HG03060 (cell line): ENCODE results near the gene DNAJB9.

Experiments used
- ATAC-seq: cut with Tn5 transposase; IDR thresholded peaks from one replicate; pipeline ENCODE4 v1.9.1; 2021; ENCODE audit warnings: low read depth, moderate number of reproducible peaks; ENCODE audit not compliant: unreplicated experiment

The DNAJB9 gene

DNA sequence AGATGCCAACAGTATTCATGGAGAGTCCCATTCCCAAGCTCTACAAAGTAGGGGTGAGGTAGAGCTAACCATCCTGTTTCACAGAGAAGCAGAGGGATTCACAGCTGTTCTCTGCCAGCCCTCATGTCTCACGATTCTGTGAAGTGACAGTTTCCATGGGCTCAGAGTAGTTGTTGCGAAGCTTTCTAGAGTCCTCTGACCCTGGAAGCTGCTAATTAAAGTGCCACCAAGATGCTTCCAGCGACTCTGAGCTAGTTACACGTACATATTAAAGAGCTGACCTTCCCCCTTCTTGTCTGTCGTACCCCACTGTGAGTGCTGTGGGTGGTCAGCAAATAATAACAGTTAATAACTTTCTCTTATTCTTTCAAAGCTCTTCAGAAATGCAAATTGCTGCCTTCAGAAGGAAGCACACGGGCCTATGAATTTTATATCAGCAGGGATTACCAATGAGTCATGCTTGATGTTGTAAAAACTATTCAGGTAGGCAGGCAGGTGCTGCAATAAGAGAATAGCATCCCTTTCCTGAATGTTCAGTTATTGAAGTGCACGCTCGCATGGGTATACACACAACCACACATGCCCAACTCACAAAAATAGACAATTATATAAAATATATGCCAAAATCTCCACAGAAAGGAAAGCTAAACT is 34.1 kb downstream of the DNAJB9 start:
- ATAC-seq, result no peak

DNA sequence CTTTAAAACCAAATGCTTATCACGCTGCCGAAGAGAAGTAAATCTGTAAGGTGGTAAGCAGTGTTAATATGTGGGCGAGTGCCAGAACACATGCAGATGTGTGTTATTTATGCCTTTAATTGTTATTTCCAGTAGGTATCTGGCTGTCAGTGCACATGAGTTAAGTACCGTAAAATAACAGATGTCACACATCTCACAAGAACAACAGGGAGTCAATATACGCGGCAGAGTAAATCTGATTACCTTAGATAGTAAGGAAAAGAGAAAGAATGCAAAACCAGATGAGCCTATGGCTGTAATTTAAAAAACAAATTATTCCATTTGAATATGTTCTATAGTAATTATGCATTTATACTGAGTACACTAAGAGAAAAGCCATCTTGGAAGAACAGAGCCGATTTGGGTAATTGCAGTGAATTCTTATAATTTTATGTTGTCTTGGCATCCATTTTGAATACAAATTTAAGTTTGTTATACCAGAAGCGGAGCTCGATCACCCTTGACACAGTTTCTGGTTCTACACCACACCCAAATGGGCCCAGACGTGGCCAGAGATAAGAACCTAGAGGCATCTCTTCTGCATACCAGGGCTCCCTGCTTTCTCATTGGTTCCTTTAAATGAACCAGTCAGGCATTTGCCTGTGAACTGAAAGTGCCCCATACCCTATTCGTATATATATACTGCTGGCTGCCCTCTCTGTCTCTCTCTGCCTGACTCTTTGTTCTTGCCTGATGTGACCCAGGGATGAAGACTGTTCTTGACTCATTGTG is 34.8 kb downstream of the DNAJB9 start:
- no peak for ATAC-seq

DNA sequence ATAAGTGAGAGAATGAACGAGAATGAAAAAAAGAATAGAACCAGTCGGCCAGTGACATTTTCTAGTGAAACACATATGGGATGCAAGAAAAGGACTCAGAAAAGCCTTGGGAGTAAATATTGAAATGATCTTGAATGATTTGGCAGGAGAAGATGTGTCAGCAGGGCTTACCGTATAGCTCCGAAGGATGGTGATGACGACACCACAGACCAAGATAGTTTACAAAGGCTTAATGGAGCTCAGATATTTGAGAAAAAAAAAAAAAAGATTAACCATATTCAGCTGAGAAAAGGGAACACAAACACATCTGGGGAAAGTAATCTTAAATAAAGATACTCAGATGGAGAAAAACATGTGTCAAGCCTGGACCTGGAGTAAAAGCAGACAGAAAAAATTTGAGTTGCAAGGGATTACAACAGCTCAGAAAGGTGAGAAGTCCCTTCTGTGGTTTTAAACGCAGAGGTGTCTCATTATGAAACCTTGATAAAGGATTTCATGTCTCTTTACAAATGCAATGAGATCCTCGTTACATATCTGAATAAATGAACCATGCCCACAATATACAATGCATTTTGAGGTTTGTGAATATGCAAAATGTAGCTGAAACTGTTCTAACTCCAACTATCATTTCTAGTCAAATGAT is 36.0 kb downstream of the DNAJB9 start:
- no peak for ATAC-seq

DNA sequence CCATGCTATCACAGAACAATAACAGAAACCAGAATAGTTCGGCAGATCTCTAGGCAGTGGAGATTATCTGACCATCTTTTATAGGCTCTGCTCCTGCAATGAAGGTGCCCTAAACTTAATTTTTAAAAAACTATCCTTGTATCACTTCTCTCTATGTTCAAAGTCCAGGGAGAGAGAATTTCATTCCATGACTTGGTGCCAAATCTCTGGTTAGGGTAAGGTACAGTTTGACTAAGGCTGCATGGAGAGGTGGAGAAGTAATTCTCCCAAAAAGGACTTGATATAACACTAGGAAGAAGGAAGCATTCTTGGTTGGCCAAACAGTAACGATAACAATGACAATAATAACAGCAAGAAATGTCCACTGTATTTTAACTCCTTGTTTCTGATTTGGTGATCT is 40.0 kb downstream of the DNAJB9 start:
- ATAC-seq, result no peak

DNA sequence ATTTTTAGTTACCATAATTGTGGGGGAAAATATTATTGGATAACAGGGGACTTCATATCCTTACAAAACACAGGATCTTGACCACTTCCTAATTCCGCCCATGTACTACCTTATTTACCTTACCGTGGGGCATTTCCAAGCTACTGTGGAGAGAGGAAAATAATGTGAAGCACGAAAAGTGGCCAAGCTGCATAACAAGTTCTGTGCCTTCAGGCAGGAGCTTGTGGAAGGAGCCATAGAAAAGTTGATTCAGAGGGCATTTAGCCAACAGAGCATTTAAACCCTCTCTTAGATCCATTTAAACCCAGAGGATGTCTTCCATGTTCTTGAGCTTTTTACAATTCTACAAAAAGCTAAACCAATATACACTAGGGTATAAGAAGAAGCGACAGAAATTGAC is 41.6 kb downstream of the DNAJB9 start:
- ATAC-seq, result no peak

DNA sequence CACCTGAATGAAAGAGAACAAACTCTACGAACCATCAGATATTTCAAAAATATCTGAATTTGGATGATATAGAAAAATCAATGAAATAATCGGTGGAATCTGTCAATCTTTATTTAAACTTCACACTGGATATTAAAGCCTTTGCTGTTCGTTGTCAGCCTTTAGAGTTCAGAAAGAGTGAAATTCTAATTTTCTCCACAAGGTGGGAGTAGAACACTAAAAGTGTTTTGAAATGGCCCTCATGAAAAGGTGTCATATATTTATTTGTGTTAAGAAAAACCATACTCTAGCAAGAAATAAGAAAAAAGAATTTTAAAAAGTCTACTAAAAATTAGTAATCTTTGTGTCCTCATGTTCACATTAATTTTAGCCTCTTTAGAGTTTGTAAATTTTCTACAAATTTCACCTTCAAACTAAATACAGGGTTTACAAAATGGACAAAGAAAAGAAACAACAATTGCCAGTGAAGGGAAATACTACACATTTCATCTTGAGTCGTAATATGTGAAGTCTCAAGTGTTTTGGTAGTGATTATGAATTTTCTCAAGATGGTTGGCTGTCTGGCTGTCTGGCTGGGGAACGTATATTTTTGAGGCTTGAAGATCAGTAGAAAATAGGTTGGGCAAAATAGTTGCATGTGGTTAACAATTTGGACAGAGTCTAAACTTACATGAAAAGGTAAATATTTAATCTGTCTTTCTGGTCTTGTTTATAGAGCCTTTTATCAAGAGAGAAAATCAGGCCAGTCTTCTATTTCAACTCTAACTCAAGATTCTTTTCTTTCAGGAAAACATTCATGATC is 43.7 kb downstream of the DNAJB9 start:
- ATAC-seq, result no peak

DNA sequence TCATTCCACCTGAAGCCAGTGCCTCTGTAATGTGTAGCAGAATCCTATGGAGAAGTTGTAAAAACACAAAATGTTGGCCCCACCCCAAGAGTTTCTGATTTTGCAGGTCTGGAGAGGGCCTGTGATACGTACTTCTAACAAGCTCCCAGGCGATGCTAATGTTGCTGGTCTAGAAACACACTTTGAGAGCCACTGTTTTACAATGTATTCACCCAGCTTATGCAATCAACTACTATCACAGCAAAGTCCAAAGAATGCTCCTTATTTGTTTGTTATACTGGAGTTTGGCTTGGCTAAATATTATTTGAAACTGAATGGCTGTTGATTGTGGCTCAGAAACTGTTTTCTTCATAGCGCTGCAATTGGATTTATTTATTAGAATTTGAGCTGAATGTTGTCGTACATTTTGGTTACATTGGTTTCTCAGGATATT is 44.3 kb downstream of the DNAJB9 start:
- ATAC-seq, result no peak

DNA sequence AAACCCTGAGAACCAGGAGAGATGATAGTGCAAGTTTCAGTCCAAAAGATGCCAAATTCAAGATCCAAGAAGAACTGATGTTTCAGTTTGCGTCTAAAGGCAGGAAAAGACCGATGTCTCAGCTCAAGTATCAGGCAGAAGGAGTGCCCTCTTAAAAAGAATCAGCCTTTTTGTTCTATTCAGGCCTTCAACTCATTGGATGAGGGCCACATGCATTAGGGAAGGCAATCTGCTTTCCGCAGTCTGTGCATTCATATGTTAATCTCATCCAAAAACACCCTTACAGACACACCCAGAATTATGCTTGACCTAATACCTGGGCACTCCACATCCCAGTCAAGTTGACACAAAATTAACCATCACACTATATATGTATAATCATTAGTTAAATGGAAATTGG is 45.2 kb downstream of the DNAJB9 start:
- ATAC-seq, result no peak

DNA sequence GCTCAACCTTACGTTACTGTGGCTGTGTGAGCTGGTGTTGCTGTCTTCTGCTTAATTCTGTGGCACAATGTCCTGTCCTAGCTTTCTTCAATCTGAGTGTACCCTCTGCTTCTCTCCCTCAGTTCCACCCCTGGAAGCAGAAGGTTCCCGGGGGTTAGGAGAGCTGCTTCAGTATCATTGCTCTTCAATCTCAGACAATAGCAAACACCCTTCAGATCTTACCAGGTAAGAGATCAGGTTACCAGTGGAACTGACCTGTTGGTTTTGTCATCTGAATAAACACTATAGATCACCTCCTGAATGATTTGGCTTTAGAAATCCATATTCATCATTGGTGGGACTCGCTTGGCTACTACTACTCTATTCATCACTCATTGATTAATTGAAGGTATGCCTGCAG is 48.4 kb downstream of the DNAJB9 start:
- no peak for ATAC-seq

DNA sequence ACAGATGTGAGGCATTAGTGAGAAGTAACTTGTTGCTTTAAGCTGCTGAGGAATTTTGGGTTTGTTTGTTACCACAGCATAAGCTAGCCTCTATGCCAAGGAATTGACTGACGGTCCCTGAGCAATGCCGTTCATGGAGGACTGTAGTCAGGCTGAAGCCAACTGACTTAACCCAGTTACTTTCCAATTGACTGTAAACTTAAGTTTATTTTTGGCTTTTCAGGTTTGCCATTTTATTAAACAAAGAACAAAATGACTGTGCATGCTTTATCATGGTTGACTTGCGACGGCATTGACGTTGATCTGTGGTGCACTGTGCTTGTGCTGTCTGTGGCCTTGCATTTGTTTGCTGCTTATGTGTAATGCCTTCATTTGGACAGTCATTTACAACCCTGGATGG is 53.5 kb downstream of the DNAJB9 start:
- ATAC-seq, result peak; percentile 80
